Left kidney (tissue), 2 donors: Measurements from ENCODE around the gene SPX. TPM values are rescaled to one million over a fixed set of nuclear protein-coding genes. Genes with fewer than 3 reads are reported as not detected.

Source experiments
- DNase-seq: peaks from one replicate; pipeline ENCODE4 v3.0.0-alpha.2; 2013
- polyA plus RNA-seq: library from polyadenylated mRNA; unstranded; fragments of 120-200 nt; gene quantifications from one replicate; pipeline ENCODE4 v1.2.1, GENCODE V29; 2013; ENCODE audit not compliant: insufficient read length

SPX gene
- polyA plus RNA-seq, 1 donor: 13.8 TPM

- no peak for DNase-seq
Observed at GRCh38 chr12:21577516-21577915, 51.4 kb downstream of the SPX start.

DNA sequence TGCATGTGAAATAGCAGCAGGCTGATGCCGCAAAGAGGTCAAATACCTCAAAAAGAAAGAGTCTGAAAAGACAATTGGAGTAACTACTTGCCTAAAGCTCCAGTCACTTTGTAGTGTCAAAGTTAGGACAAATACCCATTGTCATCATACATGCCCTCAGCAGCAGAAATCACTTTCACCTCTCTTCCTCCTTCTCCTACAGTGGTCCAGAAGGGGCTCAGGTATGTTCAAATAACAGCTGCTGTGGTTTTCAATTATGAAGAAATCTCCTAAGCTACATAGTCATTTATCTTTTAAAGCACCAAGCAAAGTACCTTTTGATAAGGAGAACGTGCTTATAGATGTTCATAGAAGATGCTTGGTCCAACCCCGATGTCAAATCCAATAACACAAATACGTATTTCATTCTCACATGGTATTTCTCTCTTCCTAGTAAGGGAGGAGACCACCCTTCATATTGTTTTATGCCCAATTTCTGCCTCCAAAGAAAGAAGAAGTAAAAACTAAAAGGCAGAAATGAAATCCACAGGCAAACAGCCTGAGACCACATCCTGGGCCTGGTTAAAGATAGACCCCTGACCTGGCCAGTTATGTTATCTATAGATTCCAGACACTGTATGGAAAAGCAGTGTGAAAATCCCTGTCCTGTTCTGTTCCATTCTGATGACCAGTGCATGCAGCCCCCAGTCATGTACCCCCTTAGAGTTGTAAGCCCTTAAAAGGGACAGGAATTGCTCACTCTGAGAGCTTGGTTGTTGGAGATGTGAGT lies 54.8 kb downstream of the SPX start:
- DNase-seq: no peak

Other genes starting within 250 kb of the SPX start
- gene SLCO1A2, start 191.4 kb upstream of the SPX start, polyA plus RNA-seq: 0.32 TPM
- gene IAPP, start 153.4 kb upstream of the SPX start, polyA plus RNA-seq: not detected
- gene PYROXD1, start 88.6 kb upstream of the SPX start, polyA plus RNA-seq: 23.9 TPM
- gene RECQL, start 24.7 kb upstream of the SPX start, polyA plus RNA-seq: 35.8 TPM
- 42.0 TPM for gene GOLT1B, start 24.5 kb upstream of the SPX start, polyA plus RNA-seq
- 0.17 TPM for gene GYS2, start 78.6 kb downstream of the SPX start, polyA plus RNA-seq
- 1,582 TPM for gene LDHB, start 131.5 kb downstream of the SPX start, polyA plus RNA-seq
- 19.0 TPM for gene KCNJ8, start 248.4 kb downstream of the SPX start, polyA plus RNA-seq